Lower lobe of right lung (tissue), 2 donors: ENCODE results near the gene INPP5D. TPM values are rescaled to one million over a fixed set of nuclear protein-coding genes. Genes with fewer than 3 reads are reported as not detected.

Experiments
- ATAC-seq, 2 donors: fragments of 200-7000 bp; cut with Tn5 transposase; one replicate each; pipeline ENCODE4 v1.9.1; 2020 to 2022; ENCODE audit warnings: mild to moderate bottlenecking in 2 of 2, moderate library complexity in 2 of 2
- DNase-seq: peaks from one replicate; pipeline ENCODE4 v3.0.0-alpha.2; 2020
- H3K27ac ChIP-seq: fragments of 200-600 bp; one replicate; pipeline ENCODE4 v1.8.0; 2022
- H3K27me3 ChIP-seq: fragments of 200-600 bp; one replicate; pipeline ENCODE4 v1.8.0; 2022; ENCODE audit warnings: low read depth
- H3K36me3 ChIP-seq: fragments of 200-600 bp; one replicate; pipeline ENCODE4 v1.8.0; 2022; ENCODE audit warnings: mild to moderate bottlenecking
- H3K4me1 ChIP-seq: fragments of 200-600 bp; one replicate; pipeline ENCODE4 v1.8.0; 2022
- H3K4me3 ChIP-seq: fragments of 200-600 bp; one replicate; pipeline ENCODE4 v1.8.0; 2022; ENCODE audit warnings: mild to moderate bottlenecking
- H3K9me3 ChIP-seq: fragments of 200-600 bp; one replicate; pipeline ENCODE4 v1.8.0; 2022
- intact Hi-C: fragments of 100-400 bp; cut with DNase I; formaldehyde crosslinking; loops from one replicate; pipeline ENCODE4 v1.11.0; 2022
- total RNA-seq: library from RNA; stranded (reverse); fragmentation: NEBNext Ultra II Directional; extraction: Animal tissue kit (Norgen Biotek cat#: 25700); gene quantifications from one replicate; pipeline ENCODE4 v1.2.1, GENCODE V29; 2021
- TF ChIP-seq, protein P1 (sequence below): fragments of 200-600 bp; IDR thresholded peaks from one replicate; pipeline ENCODE4 v1.8.0; 2022; ENCODE audit warnings: antibody characterized with exemption, mild to moderate bottlenecking
- donor health status: DM: no; HTN: yes; CAD: no; lungs with severe emphysema.

Gene INPP5D
- total RNA-seq, 1 donor from 2014 or later: 32.0 TPM

DNA sequence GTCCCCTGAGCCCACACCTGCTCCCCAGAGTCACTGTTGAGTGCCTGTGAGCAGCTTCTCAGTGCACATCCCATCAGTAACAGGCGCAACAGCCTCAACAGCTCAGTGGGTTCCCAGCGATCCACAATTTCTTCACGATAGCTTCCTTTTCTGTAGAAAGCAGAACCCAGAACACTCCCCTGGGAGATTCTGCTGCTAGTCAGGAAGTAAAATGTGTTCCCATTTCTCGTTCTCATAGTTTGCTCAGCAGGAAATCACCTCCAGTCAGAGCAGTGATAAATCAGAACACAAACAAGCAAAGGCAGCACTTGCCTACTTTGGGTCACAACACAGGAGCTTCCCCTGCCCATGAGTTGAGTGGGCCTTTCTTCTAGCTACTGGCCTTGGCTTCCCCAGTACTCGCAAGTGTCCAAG lies 142.4 kb downstream of the INPP5D start:
- H3K36me3 ChIP-seq: peaks cover 51% of the 10 kb centered on the region
- TF ChIP-seq, protein P1, sequence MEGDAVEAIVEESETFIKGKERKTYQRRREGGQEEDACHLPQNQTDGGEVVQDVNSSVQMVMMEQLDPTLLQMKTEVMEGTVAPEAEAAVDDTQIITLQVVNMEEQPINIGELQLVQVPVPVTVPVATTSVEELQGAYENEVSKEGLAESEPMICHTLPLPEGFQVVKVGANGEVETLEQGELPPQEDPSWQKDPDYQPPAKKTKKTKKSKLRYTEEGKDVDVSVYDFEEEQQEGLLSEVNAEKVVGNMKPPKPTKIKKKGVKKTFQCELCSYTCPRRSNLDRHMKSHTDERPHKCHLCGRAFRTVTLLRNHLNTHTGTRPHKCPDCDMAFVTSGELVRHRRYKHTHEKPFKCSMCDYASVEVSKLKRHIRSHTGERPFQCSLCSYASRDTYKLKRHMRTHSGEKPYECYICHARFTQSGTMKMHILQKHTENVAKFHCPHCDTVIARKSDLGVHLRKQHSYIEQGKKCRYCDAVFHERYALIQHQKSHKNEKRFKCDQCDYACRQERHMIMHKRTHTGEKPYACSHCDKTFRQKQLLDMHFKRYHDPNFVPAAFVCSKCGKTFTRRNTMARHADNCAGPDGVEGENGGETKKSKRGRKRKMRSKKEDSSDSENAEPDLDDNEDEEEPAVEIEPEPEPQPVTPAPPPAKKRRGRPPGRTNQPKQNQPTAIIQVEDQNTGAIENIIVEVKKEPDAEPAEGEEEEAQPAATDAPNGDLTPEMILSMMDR: no peak
- no peaks in the 10 kb centered on the region for H3K27me3 ChIP-seq
- H3K27ac ChIP-seq: no peak overlapping the region
- H3K4me1 ChIP-seq: no peaks in the 10 kb centered on the region
- peak; percentile 16 for ATAC-seq
- intact Hi-C loops: no loop called here
- no peak for DNase-seq
- no peaks in the 10 kb centered on the region for H3K9me3 ChIP-seq
- H3K4me3 ChIP-seq: no peak overlapping the region

DNA sequence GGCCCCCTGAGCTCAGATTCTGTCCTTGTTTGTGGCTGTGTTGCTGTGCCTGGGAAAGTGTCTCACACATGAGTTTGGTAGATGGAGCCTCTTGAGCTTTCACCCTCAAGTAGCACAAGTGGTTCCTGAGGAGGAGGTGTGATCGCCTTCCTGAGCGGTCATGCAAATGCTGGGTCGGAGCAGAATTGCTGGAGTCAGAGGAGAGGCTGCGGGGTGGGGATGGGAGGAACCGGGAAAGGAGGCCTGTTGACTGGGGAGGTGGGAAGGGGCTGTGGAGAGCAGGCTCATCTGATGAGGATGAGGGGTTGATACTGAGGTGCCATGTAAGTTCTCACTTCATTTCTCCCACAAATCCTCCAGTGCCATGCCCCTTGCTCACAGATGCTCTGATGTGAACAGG lies 142.9 kb downstream of the INPP5D start:
- TF ChIP-seq, protein P1: no peak
- Histone ChIP-seq H3K27ac (no peak overlapping the region), H3K4me1 (no peaks in the 10 kb centered on the region), H3K27me3 (no peaks in the 10 kb centered on the region), H3K36me3 (peaks cover 46% of the 10 kb centered on the region), H3K9me3 (no peaks in the 10 kb centered on the region), H3K4me3 (no peak overlapping the region)
- intact Hi-C loops: no loop called here
- DNase-seq (no peak), ATAC-seq (no peak)

DNA sequence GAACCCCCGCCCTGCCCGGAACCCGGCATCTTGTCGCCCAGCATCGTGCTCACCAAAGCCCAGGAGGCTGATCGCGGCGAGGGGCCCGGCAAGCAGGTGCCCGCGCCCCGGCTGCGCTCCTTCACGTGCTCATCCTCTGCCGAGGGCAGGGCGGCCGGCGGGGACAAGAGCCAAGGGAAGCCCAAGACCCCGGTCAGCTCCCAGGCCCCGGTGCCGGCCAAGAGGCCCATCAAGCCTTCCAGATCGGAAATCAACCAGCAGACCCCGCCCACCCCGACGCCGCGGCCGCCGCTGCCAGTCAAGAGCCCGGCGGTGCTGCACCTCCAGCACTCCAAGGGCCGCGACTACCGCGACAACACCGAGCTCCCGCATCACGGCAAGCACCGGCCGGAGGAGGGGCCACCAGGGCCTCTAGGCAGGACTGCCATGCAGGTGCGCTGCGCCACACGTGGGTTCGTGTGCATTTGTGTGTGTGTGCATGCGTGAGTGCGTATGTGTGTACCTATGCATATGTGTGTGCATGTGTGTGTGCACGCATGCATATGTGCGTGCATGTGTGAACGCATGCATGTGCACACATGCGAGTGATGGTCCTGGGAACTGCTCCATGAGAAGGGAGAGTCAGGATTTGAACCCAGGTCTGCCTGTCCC lies 144.3 kb downstream of the INPP5D start:
- ATAC-seq (no peak), DNase-seq (no peak)
- Histone ChIP-seq H3K9me3 (no peaks in the 10 kb centered on the region), H3K27me3 (no peaks in the 10 kb centered on the region), H3K36me3 (peaks cover 36% of the 10 kb centered on the region), H3K27ac (no peak overlapping the region), H3K4me1 (no peaks in the 10 kb centered on the region), H3K4me3 (no peak overlapping the region)
- intact Hi-C loops: no loop called here
- TF ChIP-seq, protein P1: no peak

DNA sequence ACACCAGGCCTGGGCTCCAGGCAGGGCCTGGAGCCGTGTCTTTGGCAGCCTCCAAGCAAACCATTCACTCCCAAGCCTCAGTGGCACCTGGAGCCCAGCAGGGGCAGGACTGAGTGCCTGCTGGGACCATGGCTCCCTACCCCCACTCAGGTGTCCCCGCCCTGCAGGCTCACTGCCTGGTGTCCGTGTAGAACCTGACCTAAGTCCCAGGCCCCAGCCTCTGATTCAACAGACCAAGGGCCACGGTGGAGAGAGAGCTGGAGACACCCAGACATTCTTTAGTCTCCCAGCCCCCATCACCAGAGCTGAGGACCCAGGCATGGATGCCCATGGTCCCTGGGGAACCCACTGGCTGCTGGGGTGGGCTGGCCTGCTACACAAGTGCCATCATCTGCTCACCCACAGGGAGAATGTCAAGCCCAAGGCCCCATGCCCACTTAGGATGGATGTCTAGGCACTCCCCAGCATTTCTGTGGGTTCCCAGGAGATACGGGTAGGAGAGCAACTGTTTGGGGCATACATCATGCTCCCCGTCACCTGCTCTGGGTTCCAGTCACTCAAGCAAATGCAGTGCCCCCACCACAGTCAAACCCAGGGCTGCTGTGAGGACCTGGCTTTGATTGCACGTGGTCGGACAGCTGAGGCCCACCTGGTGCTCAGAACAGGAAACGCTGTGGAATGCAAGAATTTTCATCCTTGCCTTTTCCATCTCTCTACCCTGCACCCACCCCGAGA lies 148.4 kb downstream of the INPP5D start:
- Histone ChIP-seq H3K36me3 (peaks cover 24% of the 10 kb centered on the region), H3K4me1 (peaks cover 15% of the 10 kb centered on the region), H3K27ac (no peak overlapping the region), H3K4me3 (no peak overlapping the region), H3K9me3 (no peaks in the 10 kb centered on the region), H3K27me3 (no peaks in the 10 kb centered on the region)
- DNase-seq (no peak), ATAC-seq (no peak)
- intact Hi-C loops: no loop called here
- TF ChIP-seq, protein P1: no peak

DNA sequence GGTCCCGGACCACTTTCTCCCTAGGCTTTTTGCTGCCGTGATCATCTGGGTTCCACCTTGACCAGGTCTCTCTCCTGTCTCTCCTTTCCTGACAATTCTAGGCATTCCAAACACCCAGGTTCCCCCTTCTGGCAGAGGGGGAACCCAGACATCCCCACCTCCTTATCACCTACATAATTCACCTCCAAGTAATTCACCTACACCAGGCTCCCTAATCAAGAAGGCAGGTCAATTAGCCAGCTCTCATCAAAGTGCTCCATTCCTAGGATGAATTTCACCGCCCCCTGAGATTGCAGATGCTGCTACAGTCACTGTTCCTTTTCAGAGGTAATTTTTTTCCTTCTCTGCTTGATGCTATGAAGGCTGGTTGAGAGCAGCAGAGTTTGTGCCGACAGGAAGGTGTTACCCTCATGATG lies 149.0 kb downstream of the INPP5D start:
- Histone ChIP-seq H3K9me3 (no peaks in the 10 kb centered on the region), H3K4me3 (no peak overlapping the region), H3K4me1 (peaks cover 15% of the 10 kb centered on the region), H3K27me3 (no peaks in the 10 kb centered on the region), H3K27ac (no peak overlapping the region), H3K36me3 (peaks cover 18% of the 10 kb centered on the region)
- intact Hi-C loops: no loop called here
- DNase-seq (no peak), ATAC-seq (no peak)
- TF ChIP-seq, protein P1: no peak
